C4-2B (cell line): ENCODE measurements around the gene CFH.
A peak's percentile ranks its signal among the peaks of the same experiment; 100 is the strongest.

Source experiments
- H3K27ac ChIP-seq: fragments of 450-650 bp; 2 replicates; pipeline ENCODE4 v1.5.1; 2017
- CTCF ChIP-seq: fragments of 450-650 bp; conservative IDR thresholded peaks from 2 replicates; pipeline ENCODE4 v1.5.1; 2017; ENCODE audit warnings: mild to moderate bottlenecking
- ZFX ChIP-seq: fragments of 450-650 bp; IDR thresholded peaks from 2 replicates; pipeline ENCODE4 v1.6.1; 2017

The CFH gene

GRCh38 chr1:196660852-196661251 lies 9.0 kb downstream of the CFH start:
- TF ChIP-seq ZFX = no peak
- TF ChIP-seq CTCF = peak; percentile 70
- H3K27ac ChIP-seq = no peak overlapping the region

GRCh38 chr1:196661345-196661744 lies 9.5 kb downstream of the CFH start:
- no peak overlapping the region for H3K27ac ChIP-seq
- no peak for TF ChIP-seq ZFX
- no peak for TF ChIP-seq CTCF

- TF ChIP-seq ZFX (no peak), CTCF (no peak)
- H3K27ac ChIP-seq = no peak overlapping the region
Measured at GRCh38 chr1:196667131-196667530, 15.3 kb downstream of the CFH start.

GRCh38 chr1:196669051-196669450 lies 17.2 kb downstream of the CFH start:
- TF ChIP-seq CTCF (no peak), ZFX (no peak)
- H3K27ac ChIP-seq = no peak overlapping the region

- H3K27ac ChIP-seq = no peak overlapping the region
- TF ChIP-seq CTCF = no peak
- no peak for TF ChIP-seq ZFX
Measured at GRCh38 chr1:196669693-196670092, 17.9 kb downstream of the CFH start.

- no peak overlapping the region for H3K27ac ChIP-seq
- TF ChIP-seq ZFX (no peak), CTCF (no peak)
Measured at GRCh38 chr1:196674908-196675307, 23.1 kb downstream of the CFH start.

- no peak overlapping the region for H3K27ac ChIP-seq
- TF ChIP-seq CTCF (no peak), ZFX (no peak)
Measured at GRCh38 chr1:196677781-196678509, 26.1 kb downstream of the CFH start.
